ENCODE measurements around the gene IRGQ.

DNA sequence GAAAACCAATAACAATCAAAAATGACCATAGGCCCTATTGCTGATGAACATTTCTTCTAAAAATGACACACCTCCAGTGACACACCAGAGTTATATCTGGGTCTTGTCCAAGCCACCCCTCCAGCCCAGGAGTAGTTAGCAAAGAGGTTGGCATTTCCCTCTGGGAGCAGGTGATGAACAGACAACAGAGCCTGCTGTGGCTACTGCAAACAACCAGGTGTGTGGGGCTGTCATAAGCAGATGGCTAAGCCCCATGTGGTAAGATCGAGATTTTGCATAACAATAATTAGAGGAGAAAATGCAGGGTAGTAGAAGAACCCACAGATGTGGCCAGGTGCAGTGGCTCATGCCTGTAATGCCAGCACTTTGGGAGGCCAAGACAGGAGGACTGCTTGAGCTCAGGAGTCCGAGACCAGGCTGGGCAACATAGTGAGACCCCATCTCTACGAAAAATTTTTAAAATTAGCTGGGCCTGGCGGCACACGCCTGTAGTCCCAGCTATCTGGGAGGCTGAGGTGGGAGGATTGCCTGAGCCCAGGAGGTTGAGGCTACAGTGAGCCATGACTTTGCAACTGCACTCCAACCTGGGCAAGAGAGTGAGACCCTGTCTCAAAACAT is 25.7 kb downstream of the IRGQ start:
- TF ChIP-seq, protein P1, sequence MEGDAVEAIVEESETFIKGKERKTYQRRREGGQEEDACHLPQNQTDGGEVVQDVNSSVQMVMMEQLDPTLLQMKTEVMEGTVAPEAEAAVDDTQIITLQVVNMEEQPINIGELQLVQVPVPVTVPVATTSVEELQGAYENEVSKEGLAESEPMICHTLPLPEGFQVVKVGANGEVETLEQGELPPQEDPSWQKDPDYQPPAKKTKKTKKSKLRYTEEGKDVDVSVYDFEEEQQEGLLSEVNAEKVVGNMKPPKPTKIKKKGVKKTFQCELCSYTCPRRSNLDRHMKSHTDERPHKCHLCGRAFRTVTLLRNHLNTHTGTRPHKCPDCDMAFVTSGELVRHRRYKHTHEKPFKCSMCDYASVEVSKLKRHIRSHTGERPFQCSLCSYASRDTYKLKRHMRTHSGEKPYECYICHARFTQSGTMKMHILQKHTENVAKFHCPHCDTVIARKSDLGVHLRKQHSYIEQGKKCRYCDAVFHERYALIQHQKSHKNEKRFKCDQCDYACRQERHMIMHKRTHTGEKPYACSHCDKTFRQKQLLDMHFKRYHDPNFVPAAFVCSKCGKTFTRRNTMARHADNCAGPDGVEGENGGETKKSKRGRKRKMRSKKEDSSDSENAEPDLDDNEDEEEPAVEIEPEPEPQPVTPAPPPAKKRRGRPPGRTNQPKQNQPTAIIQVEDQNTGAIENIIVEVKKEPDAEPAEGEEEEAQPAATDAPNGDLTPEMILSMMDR (conservative IDR thresholded peaks at IDR 0.05) = no peak
- no peak for TF ChIP-seq ZFX (IDR thresholded peaks at IDR 0.05)
